HG02759 (cell line): ENCODE results near the gene LYPLAL1.

Experiments
- ATAC-seq: cut with Tn5 transposase; IDR thresholded peaks from one replicate; pipeline ENCODE4 v1.9.1; 2021; ENCODE audit warnings: mild to moderate bottlenecking, moderate library complexity; ENCODE audit not compliant: unreplicated experiment

LYPLAL1 gene

GRCh38 chr1:219173758-219174459, at the start of gene LYPLAL1:
TSS of gene LYPLAL1 (plus strand) at chr1:219173878. CDS start at chr1:219173891, 13 bp downstream.
- ATAC-seq: peak; percentile 67

- no peak for ATAC-seq
Observed at GRCh38 chr1:219124163-219124562, 49.5 kb upstream of the LYPLAL1 start.

- ATAC-seq: no peak
Observed at GRCh38 chr1:219125342-219125741, 48.3 kb upstream of the LYPLAL1 start.

- ATAC-seq: no peak
Observed at GRCh38 chr1:219126377-219126776, 47.3 kb upstream of the LYPLAL1 start.

GRCh38 chr1:219128957-219129356, 44.7 kb upstream of the LYPLAL1 start:
- ATAC-seq: no peak

- peak; percentile 52 for ATAC-seq
Observed at GRCh38 chr1:219130366-219130935, 43.2 kb upstream of the LYPLAL1 start.

GRCh38 chr1:219132939-219133338, 40.7 kb upstream of the LYPLAL1 start:
- ATAC-seq: no peak

GRCh38 chr1:219138747-219139146, 34.9 kb upstream of the LYPLAL1 start:
- ATAC-seq: no peak

GRCh38 chr1:219140303-219140877, 33.3 kb upstream of the LYPLAL1 start:
- no peak for ATAC-seq

- no peak for ATAC-seq
Observed at GRCh38 chr1:219143735-219144134, 29.9 kb upstream of the LYPLAL1 start.

- ATAC-seq: no peak
Observed at GRCh38 chr1:219144658-219145315, 28.9 kb upstream of the LYPLAL1 start.

- ATAC-seq: no peak
Observed at GRCh38 chr1:219147571-219148019, 26.1 kb upstream of the LYPLAL1 start.

- no peak for ATAC-seq
Observed at GRCh38 chr1:219149009-219149577, 24.6 kb upstream of the LYPLAL1 start.

GRCh38 chr1:219149953-219150352, 23.7 kb upstream of the LYPLAL1 start:
- no peak for ATAC-seq

GRCh38 chr1:219150913-219151312, 22.8 kb upstream of the LYPLAL1 start:
- no peak for ATAC-seq

- no peak for ATAC-seq
Observed at GRCh38 chr1:219151467-219151866, 22.2 kb upstream of the LYPLAL1 start.

GRCh38 chr1:219152751-219153150, 20.9 kb upstream of the LYPLAL1 start:
- ATAC-seq: peak; percentile 58

- ATAC-seq: no peak
Observed at GRCh38 chr1:219153723-219154122, 20.0 kb upstream of the LYPLAL1 start.

- no peak for ATAC-seq
Observed at GRCh38 chr1:219155135-219155534, 18.5 kb upstream of the LYPLAL1 start.

- peak; percentile 93 for ATAC-seq
Observed at GRCh38 chr1:219159946-219160645, 13.6 kb upstream of the LYPLAL1 start.

GRCh38 chr1:219160967-219161366, 12.7 kb upstream of the LYPLAL1 start:
- no peak for ATAC-seq
